Dermis microvascular lymphatic vessel endothelial cell (primary cell): ENCODE data around the gene GCKR. TPM values are rescaled to one million over a fixed set of nuclear protein-coding genes. Genes with fewer than 3 reads are reported as not detected.

Experiments used
- DNase-seq, 2 donors: peaks; one replicate each; pipeline versions ENCODE4 v3.0.0 to v3.0.0-alpha.2; 2010; ENCODE audit warnings: low read depth in 2 of 2
- total RNA-seq: library from RNA; depleted of rRNA; stranded (reverse); fragments of >200 nt; gene quantifications from 2 replicates; pipeline ENCODE4 v1.2.1, GENCODE V29; 2014

The GCKR gene
- total RNA-seq, 1 donor from 2014 or later = 0.13 TPM

DNA sequence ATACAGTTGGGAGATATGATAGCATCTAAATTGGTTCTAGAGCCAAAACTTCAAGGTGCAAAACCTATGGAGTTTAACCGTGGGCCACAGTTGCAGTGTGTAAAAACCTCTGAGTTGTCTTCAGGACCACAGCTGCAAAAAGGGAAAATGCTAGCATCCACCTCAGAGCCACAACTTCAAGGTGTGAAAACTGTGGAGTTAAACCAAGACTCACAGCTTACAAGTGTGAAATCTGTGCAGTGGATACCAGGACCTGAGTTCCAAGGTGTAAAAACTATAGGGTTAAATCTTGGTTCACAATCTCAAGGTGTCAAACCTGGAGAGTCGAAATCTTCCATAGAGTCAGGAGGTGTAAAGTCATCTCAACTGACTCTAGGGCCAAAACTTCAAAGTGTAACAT, 75.8 kb downstream of the GCKR start:
- no peak for DNase-seq

DNA sequence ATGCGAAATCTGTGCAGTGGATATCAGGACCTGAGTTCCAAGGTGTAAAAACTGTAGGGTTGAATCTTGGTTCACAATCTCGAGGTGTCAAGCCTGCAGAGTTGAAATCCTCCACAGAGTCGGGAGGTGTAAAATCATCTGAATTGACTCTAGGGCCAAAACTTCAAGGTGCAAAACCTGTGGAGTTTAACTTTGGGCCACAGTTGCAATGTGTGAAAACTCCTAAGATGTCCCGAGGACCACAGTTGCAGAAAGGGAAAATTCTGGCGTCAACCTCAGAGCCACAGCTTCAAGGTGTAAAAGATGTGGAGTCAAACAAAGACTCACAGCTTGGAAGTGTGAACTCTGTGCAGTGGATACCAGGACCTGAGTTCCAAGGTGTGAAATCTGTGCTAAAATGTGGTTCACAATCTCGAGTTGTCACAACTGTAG, 76.4 kb downstream of the GCKR start:
- no peak for DNase-seq

Other genes with a start within 250 kb of the GCKR start
- gene SLC30A3, start 233.8 kb upstream of the GCKR start, total RNA-seq = 6.3 and 15.0 TPM in 2 replicates
- gene DNAJC5G, start 221.4 kb upstream of the GCKR start, total RNA-seq = 0.39 and 1.0 TPM in 2 replicates
- gene TRIM54, start 214.4 kb upstream of the GCKR start, total RNA-seq = 0.26 and 0.51 TPM in 2 replicates
- gene UCN, start 188.4 kb upstream of the GCKR start, total RNA-seq = 0.13 and 0.51 TPM in 2 replicates
- 40.4 and 52.3 TPM in 2 replicates for gene MPV17, start 173.7 kb upstream of the GCKR start, total RNA-seq
- gene GTF3C2, start 140.1 kb upstream of the GCKR start, total RNA-seq = 18.0 and 25.5 TPM in 2 replicates
- 25.7 and 26.2 TPM in 2 replicates for gene EIF2B4, start 126.5 kb upstream of the GCKR start, total RNA-seq
- gene SNX17, start 126.2 kb upstream of the GCKR start, total RNA-seq = 109 and 164 TPM in 2 replicates
- gene ZNF513, start 116.1 kb upstream of the GCKR start, total RNA-seq = 4.6 and 8.7 TPM in 2 replicates
- gene PPM1G, start 87.2 kb upstream of the GCKR start, total RNA-seq = 88.5 and 101 TPM in 2 replicates
- gene NRBP1, start 68.2 kb upstream of the GCKR start, total RNA-seq = 91.0 and 106 TPM in 2 replicates
- gene KRTCAP3, start 54.5 kb upstream of the GCKR start, total RNA-seq = 0.13 and 0.38 TPM in 2 replicates
- gene IFT172, start 7.1 kb upstream of the GCKR start, total RNA-seq = 10.2 and 11.0 TPM in 2 replicates
- 10.0 and 16.4 TPM in 2 replicates for gene FNDC4, start 1.6 kb upstream of the GCKR start, total RNA-seq
- gene ZNF512, start 86.2 kb downstream of the GCKR start, total RNA-seq = 10.0 and 11.9 TPM in 2 replicates
- 1.0 and 1.3 TPM in 2 replicates for gene CCDC121, start 132.2 kb downstream of the GCKR start, total RNA-seq
- gene GPN1, start 132.2 kb downstream of the GCKR start, total RNA-seq = 32.1 TPM in 2 replicates
- 10.0 and 13.7 TPM in 2 replicates for gene SUPT7L, start 166.8 kb downstream of the GCKR start, total RNA-seq
- 17.4 and 17.8 TPM in 2 replicates for gene SLC4A1AP, start 167.1 kb downstream of the GCKR start, total RNA-seq